T-cell (primary cell): Measurements from ENCODE around the gene ZNF79. TPM values are rescaled to one million over a fixed set of nuclear protein-coding genes. Genes with fewer than 3 reads are reported as not detected.

Experiments
- ATAC-seq, 4 experiments: fragments of 200-7000 bp in 3 of 4; fragments of 150-1000 bp in 1 of 4; cut with Tn5 transposase; replicated peaks in 1 of 4; 1 replicate in 3 of 4; 2 replicates in 1 of 4; pipeline ENCODE4 v1.10.0; 2021; ENCODE audit warnings: moderate library complexity in 3 of 4, mild to moderate bottlenecking in 2 of 4, moderate number of reproducible peaks in 1 of 4
- CTCF ChIA-PET, 2 donors: fragments of 300-600 bp; sonication (Branson Sonifier 250); formaldehyde crosslinking; loops; one replicate each; lab custom pipeline; 2022; ENCODE audit warnings: antibody characterized with exemption in 2 of 2; lab: Charles Lee
- POLR2A ChIA-PET, 2 donors: fragments of 300-600 bp; sonication (Branson Sonifier 250); formaldehyde crosslinking; loops; one replicate each; lab custom pipeline; 2022; ENCODE audit warnings: antibody characterized with exemption in 2 of 2; lab: Charles Lee
- DNase-seq, 35 experiments: peaks; one replicate each; pipeline versions ENCODE4 v3.0.0 to v3.0.0-alpha.2; 2013 to 2023
- H3K27ac ChIP-seq: one replicate; pipeline ENCODE4 v1.5.1; 2013; ENCODE audit warnings: low read length
- H3K27me3 ChIP-seq, 2 experiments: replicated peaks in 1 of 2; 1 replicate in 1 of 2; 2 replicates in 1 of 2; pipeline versions ENCODE4 v1.6.1 to v1.7.0; 2013; ENCODE audit warnings: low read length in 1 of 2, mixed read lengths in 1 of 2; ENCODE audit not compliant: control insufficient read depth in 2 of 2, insufficient read depth in 2 of 2; ENCODE audit errors: extremely low read depth in 1 of 2
- H3K36me3 ChIP-seq, 2 donors: 1 replicate in 1 of 2; 2 replicates in 1 of 2; pipeline versions ENCODE4 v1.6.1 to v1.7.0; 2013; ENCODE audit warnings: low read length in 1 of 2; ENCODE audit not compliant: control insufficient read depth in 2 of 2, insufficient read depth in 1 of 2; ENCODE audit errors: extremely low read depth in 1 of 2
- H3K4me1 ChIP-seq, 2 experiments: 1 replicate in 1 of 2; 2 replicates in 1 of 2; pipeline versions ENCODE4 v1.6.1 to v1.7.0; 2013; ENCODE audit warnings: low read length in 2 of 2, mixed read lengths in 1 of 2; ENCODE audit not compliant: insufficient read depth in 2 of 2, control insufficient read depth in 1 of 2; ENCODE audit errors: extremely low read depth in 1 of 2
- H3K4me3 ChIP-seq, 2 donors: 1 replicate in 1 of 2; 2 replicates in 1 of 2; pipeline versions ENCODE4 v1.5.1 to v1.7.0; 2013; ENCODE audit warnings: mild to moderate bottlenecking in 2 of 2, low read length in 1 of 2, moderate library complexity in 1 of 2; ENCODE audit not compliant: control insufficient read depth in 1 of 2; ENCODE audit errors: extremely low read depth in 1 of 2
- H3K9me3 ChIP-seq: 2 replicates; pipeline ENCODE4 v1.7.0; 2013
- H3K27ac Mint-ChIP-seq, 2 donors: one replicate each; pipeline ENCODE4 v1.8.0; 2020 to 2021; ENCODE audit warnings: mild to moderate bottlenecking in 2 of 2, mixed read lengths in 2 of 2
- H3K27me3 Mint-ChIP-seq, 2 donors: one replicate each; pipeline ENCODE4 v1.8.0; 2021 to 2022; ENCODE audit warnings: mixed read lengths in 2 of 2
- H3K36me3 Mint-ChIP-seq: one replicate; pipeline ENCODE4 v1.8.0; 2021; ENCODE audit warnings: mixed read lengths
- H3K4me1 Mint-ChIP-seq, 3 donors: one replicate each; pipeline ENCODE4 v1.8.0; 2020 to 2022; ENCODE audit warnings: mixed read lengths in 3 of 3, mild to moderate bottlenecking in 1 of 3
- H3K4me3 Mint-ChIP-seq, 3 donors: one replicate each; pipeline ENCODE4 v1.8.0; 2020 to 2022; ENCODE audit warnings: mild to moderate bottlenecking in 3 of 3, mixed read lengths in 3 of 3, moderate library complexity in 3 of 3
- H3K9me3 Mint-ChIP-seq, 3 donors: one replicate each; pipeline ENCODE4 v1.8.0; 2020 to 2022; ENCODE audit warnings: mixed read lengths in 3 of 3
- WGBS: methylation state at CpG from one replicate; pipeline ENCODE4 v1.1.5; 2013; ENCODE audit warnings: missing lambda C conversion rate; ENCODE audit not compliant: insufficient coverage; 5-methylcytosine and 5-hydroxymethylcytosine counted together
- total RNA-seq, 35 experiments: library from RNA in 6 of 35; stranded (reverse) in 6 of 35; fragments of 120-200 nt in 1 of 35; gene quantifications; one replicate each; pipeline versions ENCODE4 v1.2.1 to v1.2.4 and lab custom pipeline; 2013 to 2026

ZNF79 gene
- total RNA-seq, 5 donors from 2014 or later (not counting 1 experiment from before 2014, with no cell fraction given): 7.2 to 20.2 (median 17.3) TPM

GRCh38 chr9:127402401-127403090 lies 21.6 kb upstream of the ZNF79 start:
- ChIA-PET CTCF (interaction anchor here in 1 of 2 donors (0.7 kb wide), 1 partner anchor 17 kb away, joined by 8 read pairs; no protein-coding TSS in a partner anchor), POLR2A (interaction anchor here in 1 of 2 donors (0.7 kb wide), 1 partner anchor 48 kb away, joined by 3 read pairs; no protein-coding TSS in a partner anchor)
- Mint-ChIP-seq H3K4me1 (peaks cover 5 to 8% (median 7%) of the 10 kb centered on the region in 3 donors), H3K4me3 (no peak overlapping the region), H3K27ac (no peak overlapping the region), H3K9me3 (no peaks in the 10 kb centered on the region), H3K27me3 (peaks cover 47 to 62% of the 10 kb centered on the region in 2 donors), H3K36me3 (no peaks in the 10 kb centered on the region)
- Histone ChIP-seq H3K4me3 (no peak overlapping the region), H3K27ac (no peak overlapping the region), H3K4me1 (peaks cover 0 to 13% of the 10 kb centered on the region in 2 experiments), H3K9me3 (no peaks in the 10 kb centered on the region), H3K36me3 (no peaks in the 10 kb centered on the region), H3K27me3 (peaks cover 0 to 95% of the 10 kb centered on the region in 2 experiments)
- no peak for DNase-seq
- WGBS: 74% methylated on average over 9 of the region's 18 CpGs
- ATAC-seq: no peak

GRCh38 chr9:127403507-127404192 lies 20.5 kb upstream of the ZNF79 start:
- H3K4me3 ChIP-seq: no peak overlapping the region
- H3K9me3 Mint-ChIP-seq: no peaks in the 10 kb centered on the region
- no peak overlapping the region for H3K27ac ChIP-seq
- WGBS: 92% methylated on average over 21 of the region's 22 CpGs
- no peaks in the 10 kb centered on the region for H3K36me3 ChIP-seq
- DNase-seq: no peak
- no peak overlapping the region for H3K27ac Mint-ChIP-seq
- peaks cover 39 to 62% of the 10 kb centered on the region in 2 donors for H3K27me3 Mint-ChIP-seq
- ATAC-seq: no peak
- H3K36me3 Mint-ChIP-seq: no peaks in the 10 kb centered on the region
- H3K4me1 Mint-ChIP-seq: peaks cover 0 to under 1% (median 0%) of the 10 kb centered on the region in 3 donors
- ChIA-PET POLR2A (interaction anchor here in 1 of 2 donors (0.7 kb wide), 1 partner anchor 47 kb away, joined by 3 read pairs; no protein-coding TSS in a partner anchor), CTCF (no interaction called here)
- H3K27me3 ChIP-seq: peaks cover 0 to 89% of the 10 kb centered on the region in 2 experiments
- H3K9me3 ChIP-seq: no peaks in the 10 kb centered on the region
- H3K4me1 ChIP-seq: peaks cover 0 to 2% of the 10 kb centered on the region in 2 experiments
- H3K4me3 Mint-ChIP-seq: no peak overlapping the region

- H3K4me3 ChIP-seq: no peak overlapping the region
- peaks cover 0 to 80% of the 10 kb centered on the region in 2 experiments for H3K27me3 ChIP-seq
- ATAC-seq (no peak), DNase-seq (no peak)
- WGBS: 96% methylated on average over 21 of the region's 23 CpGs
- no peaks in the 10 kb centered on the region for H3K4me1 ChIP-seq
- POLR2A ChIA-PET: no interaction called here
- H3K27ac ChIP-seq: no peak overlapping the region
- H3K9me3 ChIP-seq: no peaks in the 10 kb centered on the region
- CTCF ChIA-PET: no interaction called here
- Mint-ChIP-seq H3K4me1 (no peaks in the 10 kb centered on the region), H3K36me3 (no peaks in the 10 kb centered on the region), H3K27me3 (peaks cover 34 to 54% of the 10 kb centered on the region in 2 donors), H3K27ac (no peak overlapping the region), H3K4me3 (no peak overlapping the region), H3K9me3 (no peaks in the 10 kb centered on the region)
- no peaks in the 10 kb centered on the region for H3K36me3 ChIP-seq
These were observed 19.6 kb upstream of the ZNF79 start for GRCh38 chr9:127404631-127405030.

GRCh38 chr9:127405344-127406125 lies 18.6 kb upstream of the ZNF79 start:
- no peaks in the 10 kb centered on the region for H3K4me1 Mint-ChIP-seq
- H3K4me3 Mint-ChIP-seq: no peak overlapping the region
- H3K4me1 ChIP-seq: no peaks in the 10 kb centered on the region
- H3K9me3 Mint-ChIP-seq: no peaks in the 10 kb centered on the region
- H3K27ac ChIP-seq: no peak overlapping the region
- H3K4me3 ChIP-seq: no peak overlapping the region
- ATAC-seq (no peak), DNase-seq (no peak)
- no peak overlapping the region for H3K27ac Mint-ChIP-seq
- no peaks in the 10 kb centered on the region for H3K36me3 ChIP-seq
- 93% methylated on average over 19 of the region's 20 CpGs for WGBS
- peaks cover 33 to 49% of the 10 kb centered on the region in 2 donors for H3K27me3 Mint-ChIP-seq
- ChIA-PET POLR2A (no interaction called here), CTCF (no interaction called here)
- H3K36me3 Mint-ChIP-seq: no peaks in the 10 kb centered on the region
- no peaks in the 10 kb centered on the region for H3K9me3 ChIP-seq
- H3K27me3 ChIP-seq: peaks cover 0 to 71% of the 10 kb centered on the region in 2 experiments

GRCh38 chr9:127406799-127407491 lies 17.2 kb upstream of the ZNF79 start:
- Mint-ChIP-seq H3K27ac (no peak overlapping the region), H3K4me3 (no peak overlapping the region), H3K27me3 (peaks cover 31 to 44% of the 10 kb centered on the region in 2 donors), H3K4me1 (no peaks in the 10 kb centered on the region), H3K36me3 (no peaks in the 10 kb centered on the region), H3K9me3 (no peaks in the 10 kb centered on the region)
- Histone ChIP-seq H3K4me1 (no peaks in the 10 kb centered on the region), H3K27me3 (peaks cover 2 to 60% of the 10 kb centered on the region in 2 experiments), H3K36me3 (no peaks in the 10 kb centered on the region), H3K4me3 (no peak overlapping the region), H3K27ac (no peak overlapping the region), H3K9me3 (no peaks in the 10 kb centered on the region)
- ChIA-PET POLR2A (no interaction called here), CTCF (interaction anchor here in 1 of 2 donors (0.6 kb wide), 2 partner anchors 9 to 20 kb away, joined by 3 to 4 read pairs; no protein-coding TSS in a partner anchor)
- no peak for DNase-seq
- no peak for ATAC-seq
- WGBS: 93% methylated on average over 9 of the region's 13 CpGs
